ENCODE data around the gene DNAH11. TPM values are rescaled to one million over a fixed set of nuclear protein-coding genes. Genes with fewer than 3 reads are reported as not detected.
"Not testable (repeated sequence)": the region's sequence is repeated elsewhere in the genome, so short reads cannot be mapped to it uniquely, and the experiment has no call there.

The DNAH11 gene
- total RNA-seq, 1 donor from 2014 or later = under 0.01 TPM

DNA sequence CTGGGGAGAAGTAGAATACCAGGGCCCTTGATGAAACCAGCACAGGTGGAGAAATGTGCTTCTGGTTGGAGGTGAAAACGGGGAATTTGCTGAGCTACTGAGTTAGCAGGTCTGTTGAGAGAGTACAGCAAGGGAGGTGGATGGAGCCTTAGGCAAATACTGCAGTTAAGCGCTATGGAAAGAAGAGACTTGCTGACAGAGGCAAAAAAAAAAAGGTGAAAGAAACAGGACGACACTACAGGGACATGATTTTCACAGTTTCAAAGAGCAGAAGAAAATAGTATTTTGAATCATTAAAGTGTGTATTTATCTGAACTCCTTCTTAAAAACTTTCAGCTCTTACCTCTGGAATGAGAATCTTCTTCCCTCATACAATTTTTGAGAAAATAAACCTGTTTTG lies 159.5 kb downstream of the DNAH11 start:
- DNase-seq (ENCODE audit: extremely low read depth, low read depth, low spot score) = no peak

- DNase-seq (ENCODE audit: extremely low read depth, low read depth, low spot score) = no peak
Observed at GRCh38 chr7:21704359-21704758, 161.5 kb downstream of the DNAH11 start.

DNA sequence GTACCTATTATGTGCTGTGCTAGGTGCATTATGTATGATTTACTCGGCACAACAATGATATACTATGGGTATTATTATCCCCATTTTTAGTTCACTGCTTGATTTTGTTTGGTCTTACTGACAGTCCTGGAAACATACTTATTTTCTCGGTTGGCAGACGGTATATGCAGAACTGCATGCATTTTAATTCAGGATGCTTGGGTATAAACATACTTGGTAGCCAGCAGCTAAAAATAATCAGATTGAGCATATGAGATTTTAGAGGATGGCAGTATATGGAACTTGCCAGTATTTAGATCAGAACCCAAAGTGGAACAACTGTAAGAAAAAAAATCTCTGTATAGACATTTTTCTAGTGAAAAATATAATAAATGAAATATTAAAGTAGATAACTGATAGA lies 163.3 kb downstream of the DNAH11 start:
- DNase-seq (ENCODE audit: extremely low read depth, low read depth, low spot score) = no peak

DNA sequence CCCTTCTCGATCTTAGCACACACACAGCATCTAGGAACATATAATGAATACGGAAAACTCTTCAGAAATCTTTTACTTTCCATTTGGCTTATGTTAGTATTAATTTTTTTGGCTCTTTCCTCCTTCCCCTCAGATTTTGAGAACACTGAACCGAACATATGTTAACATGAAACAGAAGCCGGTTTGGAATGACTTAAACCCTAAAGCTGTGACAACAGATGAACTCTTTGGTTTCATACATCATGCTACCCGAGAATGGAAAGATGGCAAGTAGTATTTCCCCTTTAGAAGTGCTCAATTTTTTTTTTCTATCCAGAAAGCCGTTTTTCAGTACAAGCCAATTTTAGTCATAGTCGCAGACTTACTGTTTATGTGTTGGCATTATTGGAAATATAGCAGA lies 164.7 kb downstream of the DNAH11 start:
- no peak for DNase-seq (ENCODE audit: extremely low read depth, low read depth, low spot score)

GRCh38 chr7:21708096-21708495 lies 165.3 kb downstream of the DNAH11 start:
- DNase-seq (ENCODE audit: extremely low read depth, low read depth, low spot score) = no peak

DNA sequence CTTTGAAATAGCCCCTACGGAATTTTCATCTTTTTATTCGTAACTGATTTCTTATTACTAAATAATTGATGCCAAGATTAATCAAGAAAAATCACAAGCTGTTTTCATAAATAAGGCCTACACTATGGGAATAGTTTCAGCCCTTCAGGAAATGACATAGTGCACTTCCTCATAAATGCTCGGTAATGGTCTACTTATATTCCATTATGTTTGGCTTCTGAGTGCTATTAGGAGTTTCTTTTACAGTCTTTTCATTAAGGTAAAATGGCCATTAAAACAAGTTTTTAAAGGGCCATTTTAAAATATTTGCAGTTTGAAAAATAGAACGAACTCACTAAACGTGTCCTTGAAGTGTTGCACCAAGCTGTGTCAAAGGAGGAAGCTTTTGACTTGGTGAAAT lies 174.5 kb downstream of the DNAH11 start:
- no peak for DNase-seq (ENCODE audit: extremely low read depth, low read depth, low spot score)

- no peak for DNase-seq (ENCODE audit: extremely low read depth, low read depth, low spot score)
Observed at GRCh38 chr7:21718391-21718790, 175.6 kb downstream of the DNAH11 start.

DNA sequence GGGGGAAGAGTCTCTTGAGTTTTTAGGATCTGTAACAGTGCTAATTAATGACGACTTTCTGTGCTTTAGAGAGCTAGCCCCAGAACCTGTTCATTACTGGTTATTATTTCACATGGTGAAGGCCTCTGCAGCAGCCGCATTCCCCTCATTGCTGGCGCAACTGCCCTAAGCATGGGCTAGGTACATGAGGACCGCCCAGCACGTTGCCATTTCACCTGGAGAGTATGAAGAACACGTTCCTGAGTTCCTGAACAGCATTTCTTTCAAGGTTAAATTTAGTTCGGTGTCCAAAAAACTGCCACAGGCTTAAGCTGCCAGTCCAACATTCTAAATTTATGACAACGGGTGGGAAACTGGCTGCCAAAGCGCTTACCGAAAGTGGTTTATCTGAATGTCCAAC lies 177.0 kb downstream of the DNAH11 start:
- no peak for DNase-seq (ENCODE audit: extremely low read depth, low read depth, low spot score)

- no peak for DNase-seq (ENCODE audit: extremely low read depth, low read depth, low spot score)
Observed at GRCh38 chr7:21722371-21722770, 179.5 kb downstream of the DNAH11 start.

DNA sequence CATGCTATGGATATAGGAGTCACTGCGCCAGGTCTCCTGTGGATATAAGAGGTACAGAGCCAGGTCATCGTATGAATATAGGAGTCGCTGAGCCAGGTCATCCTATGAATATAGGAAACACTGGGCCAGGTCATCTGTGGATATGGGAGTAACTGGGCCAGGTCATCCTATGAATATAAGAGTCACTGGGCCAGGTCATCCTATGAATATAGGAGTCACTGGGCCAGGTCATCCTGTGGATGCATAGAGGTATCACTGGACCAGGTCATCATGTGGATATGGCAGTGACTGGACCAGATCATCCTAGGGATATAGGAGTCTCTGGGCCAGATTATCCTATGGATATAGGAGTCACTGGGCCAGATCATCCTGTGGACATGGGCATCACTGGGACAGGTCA lies 181.7 kb downstream of the DNAH11 start:
- DNase-seq (ENCODE audit: extremely low read depth, low read depth, low spot score) = no peak

- DNase-seq (ENCODE audit: extremely low read depth, low read depth, low spot score) = no peak
Observed at GRCh38 chr7:21730399-21730798, 187.6 kb downstream of the DNAH11 start.

DNA sequence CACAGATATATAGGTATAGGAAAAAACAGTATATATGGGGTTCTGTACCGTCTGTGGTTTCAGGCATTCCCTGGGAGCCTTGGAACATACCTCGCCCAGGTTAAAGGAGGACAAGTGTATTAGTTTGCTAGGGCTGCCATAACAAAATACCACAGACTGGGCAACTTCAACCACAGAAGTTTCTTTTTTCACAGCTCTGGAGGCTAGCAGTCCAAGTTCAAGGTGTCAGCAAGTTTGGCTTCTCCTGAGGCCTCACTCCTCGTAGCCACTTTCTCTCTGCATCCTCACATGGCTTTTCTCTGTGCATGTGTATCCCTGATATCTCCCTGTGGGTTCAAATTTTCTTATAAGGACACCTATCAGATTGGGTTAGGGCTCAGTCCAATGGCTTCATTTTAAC lies 189.1 kb downstream of the DNAH11 start:
- DNase-seq (ENCODE audit: extremely low read depth, low read depth, low spot score) = no peak

GRCh38 chr7:21732956-21733355 lies 190.1 kb downstream of the DNAH11 start:
- not testable (repeated sequence) for DNase-seq (ENCODE audit: extremely low read depth, low read depth, low spot score)

GRCh38 chr7:21733837-21734236 lies 191.0 kb downstream of the DNAH11 start:
- DNase-seq (ENCODE audit: extremely low read depth, low read depth, low spot score) = no peak

DNA sequence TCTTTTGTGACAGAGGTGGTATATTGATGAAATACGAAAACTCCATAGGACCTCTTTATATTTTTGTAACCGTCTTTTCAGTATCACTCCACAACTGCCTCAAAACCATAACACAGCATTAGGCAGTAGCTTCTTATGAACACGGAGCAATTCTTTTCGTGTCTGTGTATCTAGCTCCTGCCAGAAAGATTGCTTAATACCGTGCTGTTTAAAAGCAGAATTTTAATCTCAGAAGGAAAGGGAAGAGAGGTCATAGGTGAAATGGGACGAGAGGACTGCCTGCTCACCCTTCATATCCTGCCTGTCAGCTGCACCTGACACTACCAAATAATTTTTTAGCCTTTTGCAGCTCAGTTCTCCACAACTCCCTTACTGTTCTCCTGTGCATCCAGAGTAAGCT lies 200.7 kb downstream of the DNAH11 start:
- no peak for DNase-seq (ENCODE audit: extremely low read depth, low read depth, low spot score)

DNA sequence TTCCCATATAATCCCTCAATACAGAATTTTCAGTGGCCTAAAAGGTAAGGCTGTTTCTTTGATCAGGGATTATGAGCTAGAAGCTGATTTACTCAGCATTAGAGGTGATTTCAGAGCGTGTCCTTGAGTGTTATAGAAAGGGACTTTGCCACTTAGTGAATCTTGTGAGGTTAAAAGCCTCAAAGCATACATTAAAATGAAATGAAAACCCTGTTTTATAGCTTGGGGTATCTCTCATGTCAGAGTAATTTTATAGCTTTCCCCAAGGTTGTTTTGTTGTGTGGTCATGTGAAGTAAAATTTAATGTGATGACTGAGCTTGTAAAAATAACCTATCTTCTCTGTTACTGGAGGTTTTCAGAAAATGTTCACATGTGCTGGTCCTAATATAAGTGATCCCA lies 204.1 kb downstream of the DNAH11 start:
- no peak for DNase-seq (ENCODE audit: extremely low read depth, low read depth, low spot score)

- DNase-seq (ENCODE audit: extremely low read depth, low read depth, low spot score) = no peak
Observed at GRCh38 chr7:21747806-21748205, 205.0 kb downstream of the DNAH11 start.

GRCh38 chr7:21749378-21749777 lies 206.5 kb downstream of the DNAH11 start:
- DNase-seq (ENCODE audit: extremely low read depth, low read depth, low spot score) = no peak

- DNase-seq (ENCODE audit: extremely low read depth, low read depth, low spot score) = no peak
Observed at GRCh38 chr7:21753071-21753470, 210.2 kb downstream of the DNAH11 start.

GRCh38 chr7:21754963-21755362 lies 212.1 kb downstream of the DNAH11 start:
- DNase-seq (ENCODE audit: extremely low read depth, low read depth, low spot score) = no peak

- no peak for DNase-seq (ENCODE audit: extremely low read depth, low read depth, low spot score)
Observed at GRCh38 chr7:21757537-21758282, 214.9 kb downstream of the DNAH11 start.

- no peak for DNase-seq (ENCODE audit: extremely low read depth, low read depth, low spot score)
Observed at GRCh38 chr7:21758286-21758685, 215.4 kb downstream of the DNAH11 start.

DNA sequence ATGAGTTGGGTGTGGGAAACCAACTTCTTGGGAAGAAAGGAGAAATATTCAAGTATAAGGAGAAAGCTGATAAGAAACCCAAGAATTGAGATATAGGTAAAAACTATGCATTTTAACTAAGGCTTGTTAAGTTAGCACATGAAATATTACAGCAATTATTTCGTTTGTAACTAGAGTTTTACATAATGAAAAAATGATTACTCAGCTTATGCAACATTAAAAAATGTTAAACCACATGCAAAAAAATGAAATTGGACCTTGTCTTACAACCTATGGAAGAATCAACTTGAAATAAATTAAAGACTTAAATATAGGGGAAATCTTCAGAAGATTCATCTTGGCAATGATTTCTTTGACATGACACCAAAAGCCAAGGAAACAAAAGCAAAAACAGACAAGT lies 219.6 kb downstream of the DNAH11 start:
- DNase-seq (ENCODE audit: extremely low read depth, low read depth, low spot score) = no peak

Measured in glomerular endothelial cell (primary cell).